Fibroblast of pulmonary artery (primary cell): ENCODE results near the gene TRIO.

Experiments used
- DNase-seq: peaks from one replicate; pipeline ENCODE4 v3.0.0-alpha.2; 2010; ENCODE audit warnings: low read depth
- H3K4me3 ChIP-seq: replicated peaks from 2 replicates; pipeline ENCODE4 v1.5.1; 2011; ENCODE audit warnings: low read depth, mild to moderate bottlenecking, control low read depth, low read length, moderate library complexity
- TF ChIP-seq, protein P1 (sequence below): IDR thresholded peaks from 2 replicates; pipeline ENCODE4 v1.5.1; 2011; ENCODE audit warnings: mild to moderate bottlenecking, control low read depth, low read length, inconsistent platforms; ENCODE audit errors: missing control alignments

The TRIO gene

GRCh38 chr5:14226554-14226953 is 83.4 kb downstream of the TRIO start:
- DNase-seq: no peak
- TF ChIP-seq, protein P1, sequence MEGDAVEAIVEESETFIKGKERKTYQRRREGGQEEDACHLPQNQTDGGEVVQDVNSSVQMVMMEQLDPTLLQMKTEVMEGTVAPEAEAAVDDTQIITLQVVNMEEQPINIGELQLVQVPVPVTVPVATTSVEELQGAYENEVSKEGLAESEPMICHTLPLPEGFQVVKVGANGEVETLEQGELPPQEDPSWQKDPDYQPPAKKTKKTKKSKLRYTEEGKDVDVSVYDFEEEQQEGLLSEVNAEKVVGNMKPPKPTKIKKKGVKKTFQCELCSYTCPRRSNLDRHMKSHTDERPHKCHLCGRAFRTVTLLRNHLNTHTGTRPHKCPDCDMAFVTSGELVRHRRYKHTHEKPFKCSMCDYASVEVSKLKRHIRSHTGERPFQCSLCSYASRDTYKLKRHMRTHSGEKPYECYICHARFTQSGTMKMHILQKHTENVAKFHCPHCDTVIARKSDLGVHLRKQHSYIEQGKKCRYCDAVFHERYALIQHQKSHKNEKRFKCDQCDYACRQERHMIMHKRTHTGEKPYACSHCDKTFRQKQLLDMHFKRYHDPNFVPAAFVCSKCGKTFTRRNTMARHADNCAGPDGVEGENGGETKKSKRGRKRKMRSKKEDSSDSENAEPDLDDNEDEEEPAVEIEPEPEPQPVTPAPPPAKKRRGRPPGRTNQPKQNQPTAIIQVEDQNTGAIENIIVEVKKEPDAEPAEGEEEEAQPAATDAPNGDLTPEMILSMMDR: no peak
- no peak overlapping the region for H3K4me3 ChIP-seq

GRCh38 chr5:14226992-14227391 is 83.8 kb downstream of the TRIO start:
- no peak for DNase-seq
- no peak overlapping the region for H3K4me3 ChIP-seq
- TF ChIP-seq, protein P1: no peak

DNA sequence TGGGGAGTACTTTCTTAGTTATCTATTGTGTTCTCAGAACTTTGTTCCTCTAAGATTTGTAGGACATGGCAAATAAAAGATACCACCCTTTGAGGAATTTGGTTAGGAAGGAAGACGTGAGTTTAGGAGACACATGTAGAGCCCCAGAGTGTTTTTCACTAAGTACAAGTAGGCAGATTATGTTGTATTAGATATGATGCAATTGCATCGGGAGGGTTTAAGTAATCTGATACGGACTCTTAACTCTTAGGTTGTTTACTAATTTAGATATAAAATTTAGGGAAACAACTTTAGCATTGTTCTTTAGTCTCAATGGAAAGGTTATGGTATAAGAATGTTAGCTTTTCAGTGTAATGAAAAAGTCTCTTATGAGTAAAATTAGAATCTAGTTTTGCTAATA is 84.4 kb downstream of the TRIO start:
- TF ChIP-seq, protein P1: no peak
- DNase-seq: no peak
- H3K4me3 ChIP-seq: no peak overlapping the region

- H3K4me3 ChIP-seq: no peak overlapping the region
- no peak for DNase-seq
- TF ChIP-seq, protein P1: no peak
Observed at GRCh38 chr5:14228219-14228618, 85.1 kb downstream of the TRIO start.

DNA sequence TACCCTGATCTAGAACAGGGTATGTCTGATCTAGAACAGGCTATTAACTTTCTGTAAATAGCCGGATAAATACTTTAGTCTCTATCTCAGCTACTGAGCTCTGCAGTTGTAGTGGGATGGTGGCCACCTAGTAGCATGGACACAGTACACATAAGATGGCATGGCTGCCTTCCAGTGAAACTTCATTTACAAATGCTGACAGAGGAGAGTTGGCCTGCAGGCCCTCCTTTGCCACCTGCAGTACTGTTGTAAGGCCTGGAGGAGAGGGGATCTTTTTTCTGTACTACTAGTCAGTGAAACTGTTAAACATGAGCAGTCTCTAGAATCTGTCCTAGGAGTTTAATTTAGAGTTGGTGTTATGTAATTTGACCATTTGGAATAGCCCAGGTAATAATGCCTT is 86.0 kb downstream of the TRIO start:
- TF ChIP-seq, protein P1: no peak
- DNase-seq: no peak

DNA sequence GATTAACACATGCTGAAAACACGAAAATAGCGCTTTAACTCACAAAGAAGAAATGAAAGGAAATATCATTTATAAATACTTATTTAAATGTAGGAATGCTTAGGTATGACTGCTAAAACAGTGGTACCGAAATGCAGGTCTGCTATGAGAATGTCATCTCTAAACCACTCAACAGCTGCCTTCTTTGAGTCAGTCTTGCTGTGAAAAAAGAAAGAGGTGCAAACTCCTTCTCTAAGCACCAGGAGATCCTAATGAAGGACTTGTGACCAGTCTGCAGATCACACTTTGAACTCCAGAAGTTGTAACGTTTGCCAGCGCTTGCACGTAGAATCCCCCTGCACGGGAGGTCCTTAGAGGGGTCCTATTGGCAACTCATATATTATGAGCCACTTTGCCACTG is 86.6 kb downstream of the TRIO start:
- no peak overlapping the region for H3K4me3 ChIP-seq
- TF ChIP-seq, protein P1: no peak
- DNase-seq: no peak

More for the DNA sequence above, 86.0 kb downstream of the TRIO start:
- H3K4me3 ChIP-seq: no peak overlapping the region

DNA sequence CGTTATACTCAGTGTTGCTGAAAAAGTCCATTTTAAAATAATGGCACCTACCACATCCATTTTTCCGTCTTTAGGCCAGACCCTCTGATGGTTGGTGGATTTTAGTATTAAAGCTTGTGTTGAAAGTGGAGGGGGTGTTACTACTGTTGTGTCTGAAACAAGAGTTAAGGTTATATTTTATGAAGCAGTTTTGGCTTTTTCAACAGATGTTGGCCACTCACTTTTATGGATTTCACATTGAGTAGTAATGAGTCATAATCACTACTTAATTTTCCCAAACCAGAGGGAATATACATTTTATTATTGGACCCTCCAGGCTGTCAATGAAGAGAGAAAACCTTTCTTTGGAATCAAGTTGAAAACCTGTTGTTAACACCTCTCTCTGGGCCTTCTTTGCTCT is 88.0 kb downstream of the TRIO start:
- TF ChIP-seq, protein P1: no peak
- DNase-seq: no peak

More for the DNA sequence above, 88.0 kb downstream of the TRIO start:
- no peak overlapping the region for H3K4me3 ChIP-seq
